ENCODE measurements around the gene INSR. TPM values are rescaled to one million over a fixed set of nuclear protein-coding genes. Genes with fewer than 3 reads are reported as not detected.

INSR gene
- total RNA-seq, 1 experiment from 2014 or later: 2.5 TPM

DNA sequence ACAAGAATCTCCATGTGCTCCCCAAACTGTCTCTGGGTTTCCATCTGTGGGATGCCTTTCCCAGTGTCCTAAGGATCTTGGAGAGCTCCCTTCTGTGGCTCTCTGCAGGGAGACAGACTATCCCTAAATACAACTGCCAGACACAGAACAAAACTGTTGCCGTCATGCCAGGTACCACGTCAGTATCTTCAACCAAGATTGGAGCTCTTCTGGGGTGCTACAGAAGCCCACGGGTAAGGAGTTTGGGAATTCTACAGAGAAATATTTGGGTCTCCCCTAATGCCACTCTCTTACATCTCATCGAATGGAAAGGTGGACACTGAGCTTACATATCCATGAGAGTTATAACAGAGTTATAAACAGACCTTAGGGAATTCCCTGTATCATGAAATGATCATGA lies 230.9 kb downstream of the INSR start:
- Histone ChIP-seq H3K9me3 (ENCODE audit: control insufficient read depth, insufficient read depth, low read depth, low read length) (no peaks in the 10 kb centered on the region), H3K27me3 (ENCODE audit: control insufficient read depth, insufficient read depth, low read length) (no peaks in the 10 kb centered on the region), H3K4me3 (ENCODE audit: low read depth in 2 of 2, low read length in 2 of 2) (no peak overlapping the region), H3K36me3 (ENCODE audit: control insufficient read depth, insufficient read depth, low read length) (no peaks in the 10 kb centered on the region), H3K4me1 (ENCODE audit: control insufficient read depth, insufficient read depth, low read length) (no peaks in the 10 kb centered on the region), H3K27ac (ENCODE audit: low read length) (no peak overlapping the region)
- no peak for DNase-seq (ENCODE audit: low read depth, low spot score)
- intact Hi-C loops (cut with micrococcal nuclease; ENCODE audit: unreplicated experiment): no loop called here
- in situ Hi-C loops (cut with HindIII; ENCODE audit: low pct_unique_long_range_greater_than_20kb, low sequenced_read_pairs): no loop called here
- TF ChIP-seq POLR2AphosphoS5 (IDR thresholded peaks at IDR 0.05; ENCODE audit: low read depth, low read length): no peak
- no peak for TF ChIP-seq SIN3A (IDR thresholded peaks at IDR 0.05; ENCODE audit: borderline replicate concordance, insufficient read depth, low read depth, low read length)
- TF ChIP-seq, protein P1, sequence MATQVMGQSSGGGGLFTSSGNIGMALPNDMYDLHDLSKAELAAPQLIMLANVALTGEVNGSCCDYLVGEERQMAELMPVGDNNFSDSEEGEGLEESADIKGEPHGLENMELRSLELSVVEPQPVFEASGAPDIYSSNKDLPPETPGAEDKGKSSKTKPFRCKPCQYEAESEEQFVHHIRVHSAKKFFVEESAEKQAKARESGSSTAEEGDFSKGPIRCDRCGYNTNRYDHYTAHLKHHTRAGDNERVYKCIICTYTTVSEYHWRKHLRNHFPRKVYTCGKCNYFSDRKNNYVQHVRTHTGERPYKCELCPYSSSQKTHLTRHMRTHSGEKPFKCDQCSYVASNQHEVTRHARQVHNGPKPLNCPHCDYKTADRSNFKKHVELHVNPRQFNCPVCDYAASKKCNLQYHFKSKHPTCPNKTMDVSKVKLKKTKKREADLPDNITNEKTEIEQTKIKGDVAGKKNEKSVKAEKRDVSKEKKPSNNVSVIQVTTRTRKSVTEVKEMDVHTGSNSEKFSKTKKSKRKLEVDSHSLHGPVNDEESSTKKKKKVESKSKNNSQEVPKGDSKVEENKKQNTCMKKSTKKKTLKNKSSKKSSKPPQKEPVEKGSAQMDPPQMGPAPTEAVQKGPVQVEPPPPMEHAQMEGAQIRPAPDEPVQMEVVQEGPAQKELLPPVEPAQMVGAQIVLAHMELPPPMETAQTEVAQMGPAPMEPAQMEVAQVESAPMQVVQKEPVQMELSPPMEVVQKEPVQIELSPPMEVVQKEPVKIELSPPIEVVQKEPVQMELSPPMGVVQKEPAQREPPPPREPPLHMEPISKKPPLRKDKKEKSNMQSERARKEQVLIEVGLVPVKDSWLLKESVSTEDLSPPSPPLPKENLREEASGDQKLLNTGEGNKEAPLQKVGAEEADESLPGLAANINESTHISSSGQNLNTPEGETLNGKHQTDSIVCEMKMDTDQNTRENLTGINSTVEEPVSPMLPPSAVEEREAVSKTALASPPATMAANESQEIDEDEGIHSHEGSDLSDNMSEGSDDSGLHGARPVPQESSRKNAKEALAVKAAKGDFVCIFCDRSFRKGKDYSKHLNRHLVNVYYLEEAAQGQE (IDR thresholded peaks at IDR 0.05; ENCODE audit: insufficient read depth in 1 of 2, low read depth in 2 of 2, low read length in 1 of 2): no peak
- no peak for TF ChIP-seq TCF7L2 (IDR thresholded peaks at IDR 0.05; ENCODE audit: low read depth, low read length)
- TF ChIP-seq, protein P2, sequence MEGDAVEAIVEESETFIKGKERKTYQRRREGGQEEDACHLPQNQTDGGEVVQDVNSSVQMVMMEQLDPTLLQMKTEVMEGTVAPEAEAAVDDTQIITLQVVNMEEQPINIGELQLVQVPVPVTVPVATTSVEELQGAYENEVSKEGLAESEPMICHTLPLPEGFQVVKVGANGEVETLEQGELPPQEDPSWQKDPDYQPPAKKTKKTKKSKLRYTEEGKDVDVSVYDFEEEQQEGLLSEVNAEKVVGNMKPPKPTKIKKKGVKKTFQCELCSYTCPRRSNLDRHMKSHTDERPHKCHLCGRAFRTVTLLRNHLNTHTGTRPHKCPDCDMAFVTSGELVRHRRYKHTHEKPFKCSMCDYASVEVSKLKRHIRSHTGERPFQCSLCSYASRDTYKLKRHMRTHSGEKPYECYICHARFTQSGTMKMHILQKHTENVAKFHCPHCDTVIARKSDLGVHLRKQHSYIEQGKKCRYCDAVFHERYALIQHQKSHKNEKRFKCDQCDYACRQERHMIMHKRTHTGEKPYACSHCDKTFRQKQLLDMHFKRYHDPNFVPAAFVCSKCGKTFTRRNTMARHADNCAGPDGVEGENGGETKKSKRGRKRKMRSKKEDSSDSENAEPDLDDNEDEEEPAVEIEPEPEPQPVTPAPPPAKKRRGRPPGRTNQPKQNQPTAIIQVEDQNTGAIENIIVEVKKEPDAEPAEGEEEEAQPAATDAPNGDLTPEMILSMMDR (IDR thresholded peaks at IDR 0.05): no peak
- no TSS peak for BruUV-seq (replicated peaks)
- POLR2A ChIA-PET: no interaction called here
- CTCF ChIA-PET: no interaction called here
- no peak for ATAC-seq

Other genes with a start within 250 kb of the INSR start
- not detected for gene MBD3L2, start 245.1 kb downstream of the INSR start, total RNA-seq (2021; ENCODE audit: unreplicated experiment)
- not detected for gene MBD3L3, start 235.7 kb downstream of the INSR start, total RNA-seq (2021; ENCODE audit: unreplicated experiment)
- gene ZNF557, start 224.7 kb downstream of the INSR start, total RNA-seq (2021; ENCODE audit: unreplicated experiment): 7.6 TPM
- 39.1 TPM for gene ARHGEF18, start 54.5 kb upstream of the INSR start, total RNA-seq (2021; ENCODE audit: unreplicated experiment)
- gene PEX11G, start 194.6 kb upstream of the INSR start, total RNA-seq (2021; ENCODE audit: unreplicated experiment): 2.9 TPM
- gene ZNF358, start 221.7 kb upstream of the INSR start, total RNA-seq (2021; ENCODE audit: unreplicated experiment): 30.2 TPM
- 28.0 TPM for gene MCOLN1, start 228.2 kb upstream of the INSR start, total RNA-seq (2021; ENCODE audit: unreplicated experiment)
- gene PNPLA6, start 241.3 kb upstream of the INSR start, total RNA-seq (2021; ENCODE audit: unreplicated experiment): 176 TPM

Data from Panc1 (cell line).